Measurements from ENCODE around the gene DHRS12.

The DHRS12 gene

GRCh38 chr13:51844862-51845573, 41.1 kb upstream of the DHRS12 start, which contains the start of gene TMEM272:
Gene TMEM272 (minus strand): TSS chr13:51845177. CDS start chr13:51838530, 6,647 bp downstream.
- Histone ChIP-seq H3K79me1 (ENCODE audit: low read length) (no peaks in the 10 kb centered on the region), H3K4me2 (ENCODE audit: low read length) (no peak within 1 kb of the TSS), H3K18ac (ENCODE audit: low read length) (no peak within 1 kb of the TSS), H2BK5ac (ENCODE audit: low read length) (no peak within 1 kb of the TSS), H3K4me1 (ENCODE audit: control insufficient read depth, low read depth, low read length) (no peaks in the 10 kb centered on the region), H3K27ac (ENCODE audit: low read depth, low read length) (no peak within 1 kb of the TSS), H3K9ac (ENCODE audit: low read length) (no peak within 1 kb of the TSS), H2BK15ac (replicated peaks; ENCODE audit: low read depth) (no peak within 1 kb of the TSS), H2BK120ac (ENCODE audit: low read depth, low read length) (no peak within 1 kb of the TSS), H2AK5ac (ENCODE audit: low read length) (no peak within 1 kb of the TSS), H4K8ac (ENCODE audit: low read depth, low read length) (no peak within 1 kb of the TSS), H3K23ac (ENCODE audit: low read length) (no peak within 1 kb of the TSS), H3K56ac (ENCODE audit: low read length) (peak within 1 kb of the TSS; percentile 66), H3K27me3 (ENCODE audit: insufficient read depth, low read length, poor library complexity) (no peaks in the 10 kb centered on the region), H3K4me3 (ENCODE audit: low read length) (no peak within 1 kb of the TSS), H3K4ac (ENCODE audit: low read depth, low read length) (no peak within 1 kb of the TSS), H4K5ac (ENCODE audit: low read length) (peak within 1 kb of the TSS; percentile 92), H3K36me3 (ENCODE audit: control insufficient read depth, insufficient read depth, low read length) (no peaks in the 10 kb centered on the region), H3K79me2 (ENCODE audit: control insufficient read depth, insufficient read depth, low read length) (no peaks in the 10 kb centered on the region)
- WGBS (ENCODE audit: extremely low coverage, insufficient coverage, low lambda C conversion rate), result no CpG with 5 or more reads among the region's 20 CpGs
- DNase-seq, result peak; percentile 67

GRCh38 chr13:51843529-51843928, 39.6 kb upstream of the DHRS12 start:
- no CpG with 5 or more reads among the region's 3 CpGs for WGBS (ENCODE audit: extremely low coverage, insufficient coverage, low lambda C conversion rate)
- no peak overlapping the region for H3K23ac ChIP-seq (ENCODE audit: low read length)

DNA sequence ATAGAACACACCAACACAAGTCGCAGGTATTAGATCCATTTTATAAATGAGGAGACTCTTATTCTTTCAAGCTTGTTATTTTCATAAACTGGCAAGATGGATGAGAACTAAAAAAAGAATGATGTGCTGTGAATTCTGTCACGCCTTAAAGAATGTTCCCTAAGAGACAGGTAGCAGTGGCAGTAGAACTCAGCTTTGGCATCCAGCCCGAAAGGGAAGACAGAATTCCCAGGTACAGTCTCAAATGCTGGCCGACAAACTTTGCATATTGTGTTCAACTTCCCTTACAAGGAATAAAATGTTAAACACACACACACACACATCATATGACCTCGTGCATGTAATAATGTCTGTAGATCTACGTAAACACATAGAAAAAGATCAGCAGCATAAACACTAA, 37.8 kb upstream of the DHRS12 start:
- H3K9ac ChIP-seq (ENCODE audit: low read length), result no peak overlapping the region
- no peaks in the 10 kb centered on the region for H3K4me1 ChIP-seq (ENCODE audit: control insufficient read depth, low read depth, low read length)
- H3K4me2 ChIP-seq (ENCODE audit: low read length), result no peak overlapping the region
- H3K18ac ChIP-seq (ENCODE audit: low read length), result no peak overlapping the region
- H3K4ac ChIP-seq (ENCODE audit: low read depth, low read length), result no peak overlapping the region
- no peaks in the 10 kb centered on the region for H3K79me1 ChIP-seq (ENCODE audit: low read length)
- H3K4me3 ChIP-seq (ENCODE audit: low read length), result no peak overlapping the region
- DNase-seq, result no peak
- H3K27me3 ChIP-seq (ENCODE audit: insufficient read depth, low read length, poor library complexity), result no peaks in the 10 kb centered on the region
- no peak overlapping the region for H2AK5ac ChIP-seq (ENCODE audit: low read length)
- H2BK120ac ChIP-seq (ENCODE audit: low read depth, low read length), result no peak overlapping the region
- no peak overlapping the region for H2BK15ac ChIP-seq (replicated peaks; ENCODE audit: low read depth)
- no peak overlapping the region for H2BK5ac ChIP-seq (ENCODE audit: low read length)
- H3K36me3 ChIP-seq (ENCODE audit: control insufficient read depth, insufficient read depth, low read length), result no peaks in the 10 kb centered on the region
- H4K5ac ChIP-seq (ENCODE audit: low read length), result no peak overlapping the region
- WGBS (ENCODE audit: extremely low coverage, insufficient coverage, low lambda C conversion rate), result no CpG with 5 or more reads among the region's 6 CpGs
- H3K56ac ChIP-seq (ENCODE audit: low read length), result no peak overlapping the region
- no peak overlapping the region for H4K8ac ChIP-seq (ENCODE audit: low read depth, low read length)
- H3K23ac ChIP-seq (ENCODE audit: low read length), result no peak overlapping the region
- no peaks in the 10 kb centered on the region for H3K79me2 ChIP-seq (ENCODE audit: control insufficient read depth, insufficient read depth, low read length)
- no peak overlapping the region for H3K27ac ChIP-seq (ENCODE audit: low read depth, low read length)

More at GRCh38 chr13:51843529-51843928, 39.6 kb upstream of the DHRS12 start:
- Histone ChIP-seq H3K9ac (ENCODE audit: low read length) (no peak overlapping the region), H3K27me3 (ENCODE audit: insufficient read depth, low read length, poor library complexity) (no peaks in the 10 kb centered on the region), H3K4me2 (ENCODE audit: low read length) (no peak overlapping the region), H4K5ac (ENCODE audit: low read length) (no peak overlapping the region), H2BK5ac (ENCODE audit: low read length) (no peak overlapping the region), H3K18ac (ENCODE audit: low read length) (no peak overlapping the region), H3K4me1 (ENCODE audit: control insufficient read depth, low read depth, low read length) (no peaks in the 10 kb centered on the region), H3K79me1 (ENCODE audit: low read length) (no peaks in the 10 kb centered on the region), H4K8ac (ENCODE audit: low read depth, low read length) (no peak overlapping the region), H2BK15ac (replicated peaks; ENCODE audit: low read depth) (no peak overlapping the region), H3K4ac (ENCODE audit: low read depth, low read length) (no peak overlapping the region), H2BK120ac (ENCODE audit: low read depth, low read length) (no peak overlapping the region), H3K56ac (ENCODE audit: low read length) (no peak overlapping the region), H3K79me2 (ENCODE audit: control insufficient read depth, insufficient read depth, low read length) (no peaks in the 10 kb centered on the region), H2AK5ac (ENCODE audit: low read length) (no peak overlapping the region), H3K27ac (ENCODE audit: low read depth, low read length) (no peak overlapping the region), H3K36me3 (ENCODE audit: control insufficient read depth, insufficient read depth, low read length) (no peaks in the 10 kb centered on the region), H3K4me3 (ENCODE audit: low read length) (no peak overlapping the region)
- peak; percentile 42 for DNase-seq

DNA sequence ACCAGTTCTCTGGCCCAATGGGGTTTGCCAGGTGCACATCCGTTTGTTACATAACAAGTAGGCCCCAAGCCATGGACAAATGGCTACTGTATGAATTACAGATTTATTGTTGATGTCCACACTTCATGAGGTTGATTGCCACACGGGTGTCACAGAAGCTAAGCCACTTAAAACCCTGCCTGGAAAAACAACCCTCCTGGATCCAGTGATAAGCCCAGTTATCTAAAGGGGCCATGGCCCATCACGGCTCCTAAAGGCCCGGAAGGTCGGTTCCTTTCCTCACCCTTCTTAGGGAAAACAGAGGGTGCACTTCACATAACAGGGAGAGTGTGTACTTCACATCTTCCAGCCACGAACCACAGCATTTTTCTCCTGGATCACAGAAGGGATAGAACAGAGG, 37.0 kb upstream of the DHRS12 start:
- no peaks in the 10 kb centered on the region for H3K4me1 ChIP-seq (ENCODE audit: control insufficient read depth, low read depth, low read length)
- H4K8ac ChIP-seq (ENCODE audit: low read depth, low read length), result no peak overlapping the region
- no peaks in the 10 kb centered on the region for H3K79me1 ChIP-seq (ENCODE audit: low read length)
- H4K5ac ChIP-seq (ENCODE audit: low read length), result no peak overlapping the region
- no peak overlapping the region for H3K4me2 ChIP-seq (ENCODE audit: low read length)
- H3K36me3 ChIP-seq (ENCODE audit: control insufficient read depth, insufficient read depth, low read length), result no peaks in the 10 kb centered on the region
- no peak overlapping the region for H3K23ac ChIP-seq (ENCODE audit: low read length)
- H2AK5ac ChIP-seq (ENCODE audit: low read length), result no peak overlapping the region
- no peaks in the 10 kb centered on the region for H3K27me3 ChIP-seq (ENCODE audit: insufficient read depth, low read length, poor library complexity)
- H2BK15ac ChIP-seq (replicated peaks; ENCODE audit: low read depth), result no peak overlapping the region
- H3K18ac ChIP-seq (ENCODE audit: low read length), result no peak overlapping the region
- WGBS (ENCODE audit: extremely low coverage, insufficient coverage, low lambda C conversion rate), result no CpG with 5 or more reads among the region's 6 CpGs
- no peaks in the 10 kb centered on the region for H3K79me2 ChIP-seq (ENCODE audit: control insufficient read depth, insufficient read depth, low read length)
- H2BK120ac ChIP-seq (ENCODE audit: low read depth, low read length), result no peak overlapping the region
- no peak for DNase-seq
- H3K27ac ChIP-seq (ENCODE audit: low read depth, low read length), result no peak overlapping the region
- H3K4ac ChIP-seq (ENCODE audit: low read depth, low read length), result no peak overlapping the region
- H3K4me3 ChIP-seq (ENCODE audit: low read length), result no peak overlapping the region
- H3K56ac ChIP-seq (ENCODE audit: low read length), result no peak overlapping the region
- no peak overlapping the region for H3K9ac ChIP-seq (ENCODE audit: low read length)
- no peak overlapping the region for H2BK5ac ChIP-seq (ENCODE audit: low read length)

DNA sequence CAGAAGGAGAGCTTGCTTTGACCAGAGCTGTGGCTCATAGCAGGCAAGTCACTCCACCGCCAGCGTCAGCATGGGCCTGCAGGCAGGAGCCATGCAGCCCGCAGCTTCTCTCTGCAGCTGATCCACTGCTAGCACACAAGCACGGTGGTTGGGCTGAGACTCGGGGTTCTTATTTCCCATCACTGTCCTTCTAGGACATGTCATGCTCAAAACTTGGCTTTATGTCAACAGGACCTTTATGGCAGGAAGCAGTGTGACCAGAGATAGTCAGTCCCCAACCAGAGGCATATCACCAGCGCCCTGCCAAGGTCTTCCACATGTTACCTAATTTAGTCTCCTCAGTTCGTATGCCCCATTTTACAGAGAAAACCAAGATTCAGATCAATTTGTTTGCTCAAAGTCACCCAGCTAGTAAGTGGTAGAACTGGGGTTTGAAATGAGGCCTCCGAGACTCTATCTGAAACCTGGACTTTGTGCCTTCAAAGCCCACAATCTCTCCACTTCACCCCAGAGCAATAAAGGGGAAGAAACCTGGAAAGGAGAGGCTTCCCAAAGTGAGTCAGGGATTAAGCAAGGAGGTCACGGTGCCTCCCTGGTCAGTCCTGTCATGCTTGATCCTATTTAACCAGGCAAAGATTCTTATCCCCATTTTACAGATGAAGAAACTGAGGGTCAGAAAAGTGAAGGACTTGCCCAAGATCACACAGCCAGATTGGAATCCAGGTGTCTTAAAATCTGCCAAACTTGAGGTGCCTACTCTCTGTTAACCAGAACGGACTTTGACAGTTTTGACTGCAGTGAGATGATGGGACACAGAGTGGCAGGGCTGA, 36.0 kb upstream of the DHRS12 start:
- no peak overlapping the region for H2BK5ac ChIP-seq (ENCODE audit: low read length)
- no peak overlapping the region for H3K18ac ChIP-seq (ENCODE audit: low read length)
- no peak overlapping the region for H4K8ac ChIP-seq (ENCODE audit: low read depth, low read length)
- H2BK15ac ChIP-seq (replicated peaks; ENCODE audit: low read depth), result no peak overlapping the region
- H3K79me1 ChIP-seq (ENCODE audit: low read length), result no peaks in the 10 kb centered on the region
- H4K5ac ChIP-seq (ENCODE audit: low read length), result no peak overlapping the region
- H3K27ac ChIP-seq (ENCODE audit: low read depth, low read length), result no peak overlapping the region
- no peak overlapping the region for H2BK120ac ChIP-seq (ENCODE audit: low read depth, low read length)
- no peak overlapping the region for H3K56ac ChIP-seq (ENCODE audit: low read length)
- no peak overlapping the region for H3K4me2 ChIP-seq (ENCODE audit: low read length)
- no peaks in the 10 kb centered on the region for H3K4me1 ChIP-seq (ENCODE audit: control insufficient read depth, low read depth, low read length)
- H3K23ac ChIP-seq (ENCODE audit: low read length), result no peak overlapping the region
- WGBS (ENCODE audit: extremely low coverage, insufficient coverage, low lambda C conversion rate), result no CpG with 5 or more reads among the region's 10 CpGs
- no peaks in the 10 kb centered on the region for H3K27me3 ChIP-seq (ENCODE audit: insufficient read depth, low read length, poor library complexity)
- no peak overlapping the region for H3K4ac ChIP-seq (ENCODE audit: low read depth, low read length)
- no peaks in the 10 kb centered on the region for H3K36me3 ChIP-seq (ENCODE audit: control insufficient read depth, insufficient read depth, low read length)
- H2AK5ac ChIP-seq (ENCODE audit: low read length), result no peak overlapping the region
- no peak for DNase-seq
- H3K9ac ChIP-seq (ENCODE audit: low read length), result no peak overlapping the region
- H3K79me2 ChIP-seq (ENCODE audit: control insufficient read depth, insufficient read depth, low read length), result no peaks in the 10 kb centered on the region
- H3K4me3 ChIP-seq (ENCODE audit: low read length), result no peak overlapping the region

Measured in mesendoderm (in vitro differentiated cells).